Activated CD4-positive, CD25-positive, alpha-beta regulatory T cell treated with anti-CD3 and anti-CD28 coated beads, Interleukin-2, amount 50 U/mL, for 24 hours (primary cell): Measurements from ENCODE around the gene HPRT1.

Experiments used
- ATAC-seq, 2 donors: fragments of 150-1000 bp; cut with Tn5 transposase; one replicate each; pipeline ENCODE4 v1.10.0; 2021; ENCODE audit warnings: mild to moderate bottlenecking in 1 of 2, moderate library complexity in 1 of 2

The HPRT1 gene

DNA sequence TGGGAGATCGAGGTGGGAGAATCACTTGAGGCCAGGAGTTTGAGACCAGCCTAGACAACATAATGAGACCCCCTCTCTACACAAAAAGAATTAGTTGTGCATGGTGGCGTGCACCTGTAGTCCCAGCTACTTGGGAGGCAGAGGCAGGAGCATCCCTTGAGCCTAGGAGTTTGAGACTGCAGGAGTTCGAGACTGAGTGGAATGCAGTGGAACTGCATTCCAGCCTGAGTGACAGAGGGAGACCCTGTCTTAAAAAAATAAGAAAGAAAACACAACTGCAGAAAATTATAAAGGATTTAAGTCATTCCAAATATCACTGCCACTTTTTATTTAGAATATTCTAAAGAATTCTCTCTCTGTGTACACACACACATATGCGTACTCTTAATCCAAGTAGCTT, 18.4 kb downstream of the HPRT1 start:
- no peak for ATAC-seq

- no peak for ATAC-seq
These were observed 20.1 kb downstream of the HPRT1 start for GRCh38 chrX:134480061-134480460.

- ATAC-seq, result no peak
These were observed 21.4 kb downstream of the HPRT1 start for GRCh38 chrX:134481339-134481738.

DNA sequence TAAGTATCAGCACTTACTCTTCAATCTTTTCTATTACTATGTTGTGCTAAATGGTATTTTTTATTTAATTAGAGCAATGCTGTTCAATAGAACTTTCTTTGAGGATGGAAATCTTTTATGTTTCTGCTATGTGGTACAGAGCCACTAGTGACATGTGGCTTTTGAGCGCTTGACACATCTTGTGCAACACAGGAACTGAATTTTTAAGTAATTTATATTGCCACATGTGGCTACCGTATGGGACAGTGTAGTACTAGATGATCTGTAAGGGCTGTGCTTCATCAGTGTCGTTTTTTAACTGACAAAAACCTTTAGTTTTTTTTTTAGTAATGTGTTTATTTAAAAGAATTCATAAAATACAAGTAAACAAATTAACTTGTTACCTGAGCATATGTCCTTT, 22.4 kb downstream of the HPRT1 start:
- no peak for ATAC-seq

- no peak for ATAC-seq
These were observed 24.1 kb downstream of the HPRT1 start for GRCh38 chrX:134484039-134484438.

DNA sequence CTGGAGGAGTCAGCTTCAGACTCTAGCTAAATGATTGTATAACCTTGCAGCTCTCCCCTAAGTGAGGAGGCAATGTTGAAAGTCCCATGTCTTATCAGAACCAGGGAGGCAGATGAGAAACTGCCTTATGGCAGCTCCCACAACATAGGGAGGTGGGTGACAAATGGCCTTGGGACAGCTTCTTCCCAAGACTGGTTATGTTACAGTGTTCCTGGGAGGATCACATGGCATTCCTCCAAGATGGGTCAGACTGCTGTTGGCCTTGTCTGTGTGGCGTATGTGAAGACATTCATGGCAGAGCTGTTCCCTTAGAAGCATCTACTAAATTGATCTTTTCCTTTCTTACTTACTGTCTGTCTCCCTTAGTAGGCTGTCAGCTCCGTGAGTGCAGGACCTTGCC, 42.0 kb downstream of the HPRT1 start:
- ATAC-seq, result no peak

DNA sequence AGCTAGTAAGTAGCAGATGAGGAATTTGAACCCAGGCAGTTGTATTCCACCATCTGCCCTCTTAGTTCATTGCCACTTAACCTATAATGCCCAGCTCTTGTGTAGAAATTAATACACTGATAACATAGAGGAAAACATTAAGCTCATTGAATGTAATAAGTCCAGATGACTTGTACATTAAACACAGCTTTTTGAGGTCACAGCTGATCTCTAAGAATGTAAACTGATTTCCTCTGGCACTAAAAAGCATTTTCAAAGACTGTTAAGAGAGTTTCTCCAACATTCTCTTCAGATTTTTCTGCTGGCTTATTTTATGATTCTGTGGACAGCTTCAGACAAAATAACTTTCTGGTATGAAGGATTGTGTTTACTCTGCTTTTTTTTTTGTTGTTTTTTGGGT, 42.7 kb downstream of the HPRT1 start:
- no peak for ATAC-seq

DNA sequence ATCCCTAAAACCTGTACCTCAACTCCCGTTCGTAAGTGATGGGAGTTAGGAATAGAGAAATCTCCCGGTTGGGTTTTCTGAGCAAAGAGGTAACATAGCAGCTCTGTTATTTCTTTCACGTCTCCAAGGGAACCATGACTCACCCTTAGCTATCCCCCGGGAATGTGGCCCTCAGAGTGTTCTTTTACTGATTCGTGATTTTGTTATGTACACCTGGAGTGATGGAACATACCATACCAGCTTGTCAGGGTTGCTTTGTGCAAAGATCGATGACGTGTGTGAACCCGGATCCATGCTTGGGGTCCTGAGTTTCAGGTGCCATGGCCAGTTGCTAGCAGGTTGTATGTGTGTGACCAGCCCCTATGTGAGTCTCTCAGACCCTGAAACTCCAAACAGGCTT, 52.6 kb downstream of the HPRT1 start:
- no peak for ATAC-seq

DNA sequence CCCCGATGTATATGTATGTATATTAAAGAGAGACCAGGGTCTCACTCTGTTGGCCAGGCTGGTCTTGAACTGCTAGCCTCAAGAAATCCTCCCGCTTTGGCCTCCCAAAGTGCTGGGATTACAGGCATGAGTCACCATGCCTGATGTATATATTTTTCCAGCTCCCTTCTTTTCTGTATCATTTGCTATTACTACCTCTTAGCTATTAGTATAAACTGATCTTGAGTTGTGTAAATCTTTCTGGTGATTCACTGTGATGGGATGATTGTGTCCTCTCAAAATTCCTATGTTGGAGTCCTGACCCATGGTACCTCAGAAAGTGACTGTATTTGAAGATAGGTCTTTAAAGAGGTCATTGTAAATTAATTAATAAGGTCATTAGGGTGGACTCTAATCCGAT, 53.1 kb downstream of the HPRT1 start:
- no peak for ATAC-seq

GRCh38 chrX:134520860-134521390, 61.0 kb downstream of the HPRT1 start:
- ATAC-seq, result no peak

GRCh38 chrX:134524181-134524580, 64.2 kb downstream of the HPRT1 start:
- ATAC-seq, result no peak

GRCh38 chrX:134525086-134525792, 65.3 kb downstream of the HPRT1 start:
- ATAC-seq, result no peak

GRCh38 chrX:134526399-134526798, 66.4 kb downstream of the HPRT1 start:
- ATAC-seq, result no peak

- ATAC-seq, result no peak
These were observed 69.0 kb downstream of the HPRT1 start for GRCh38 chrX:134528960-134529359.

- ATAC-seq, result no peak
These were observed 69.5 kb downstream of the HPRT1 start for GRCh38 chrX:134529481-134529880.

- ATAC-seq, result no peak
These were observed 70.9 kb downstream of the HPRT1 start for GRCh38 chrX:134530845-134531244.

GRCh38 chrX:134533352-134533751, 73.4 kb downstream of the HPRT1 start:
- ATAC-seq, result no peak

DNA sequence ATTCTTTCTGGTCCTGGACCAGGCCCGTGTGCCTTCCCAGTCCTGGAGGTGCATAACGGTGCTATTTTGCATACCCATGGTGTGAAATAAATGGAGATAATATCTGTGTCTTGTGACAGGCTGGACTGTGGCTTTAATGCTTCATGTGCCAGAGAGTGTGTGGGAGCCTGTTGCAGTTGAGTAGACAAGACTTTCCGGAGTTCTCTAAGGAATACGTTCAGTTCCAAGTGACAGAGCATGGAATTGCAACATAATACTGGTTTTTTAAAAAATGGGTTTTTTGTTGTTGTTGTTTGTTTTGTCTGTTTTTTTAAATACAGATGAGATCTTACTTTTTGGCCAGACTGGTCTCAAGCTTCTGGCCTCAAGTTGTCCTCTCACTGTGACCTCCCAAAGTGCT, 74.0 kb downstream of the HPRT1 start:
- ATAC-seq, result no peak

- ATAC-seq, result no peak
These were observed 77.4 kb downstream of the HPRT1 start for GRCh38 chrX:134537179-134537955.

GRCh38 chrX:134538316-134538715, 78.4 kb downstream of the HPRT1 start:
- no peak for ATAC-seq

GRCh38 chrX:134541906-134542305, 81.9 kb downstream of the HPRT1 start:
- ATAC-seq, result no peak

- no peak for ATAC-seq
These were observed 82.5 kb downstream of the HPRT1 start for GRCh38 chrX:134542485-134542884.

GRCh38 chrX:134543288-134543687, 83.3 kb downstream of the HPRT1 start:
- ATAC-seq, result no peak

DNA sequence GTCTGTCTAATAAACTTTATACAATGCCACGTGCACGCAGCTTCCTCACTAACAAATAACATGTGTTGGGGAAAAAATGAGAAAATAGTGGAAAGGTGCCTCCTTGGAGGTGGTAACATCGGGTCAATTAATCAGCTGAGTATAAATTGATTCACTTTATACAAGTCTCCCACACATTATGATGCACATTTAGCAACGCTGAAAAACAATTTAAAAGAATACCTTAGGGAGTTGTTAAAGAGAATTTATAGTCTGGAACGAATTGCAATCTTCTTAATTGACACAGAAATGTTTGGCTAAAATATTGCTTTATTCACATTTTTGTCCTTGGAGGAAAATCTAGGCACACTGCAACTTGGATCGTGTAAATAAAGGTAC, 84.2 kb downstream of the HPRT1 start:
- no peak for ATAC-seq
